Astrocyte (in vitro differentiated cells and primary cell): Measurements from ENCODE around the gene GATB.

Experiments
- EZH2 ChIP-seq: IDR thresholded peaks from 2 replicates; pipeline ENCODE4 v1.6.1; 2012; ENCODE audit warnings: mild to moderate bottlenecking, low read length, inconsistent platforms; ENCODE audit not compliant: insufficient read depth
- TF ChIP-seq, protein P1 (sequence below): IDR thresholded peaks from 2 replicates; pipeline ENCODE4 v1.5.1; 2011; ENCODE audit warnings: low read depth, mild to moderate bottlenecking, inconsistent platforms, low read length, moderate library complexity; ENCODE audit not compliant: insufficient read depth

DNA sequence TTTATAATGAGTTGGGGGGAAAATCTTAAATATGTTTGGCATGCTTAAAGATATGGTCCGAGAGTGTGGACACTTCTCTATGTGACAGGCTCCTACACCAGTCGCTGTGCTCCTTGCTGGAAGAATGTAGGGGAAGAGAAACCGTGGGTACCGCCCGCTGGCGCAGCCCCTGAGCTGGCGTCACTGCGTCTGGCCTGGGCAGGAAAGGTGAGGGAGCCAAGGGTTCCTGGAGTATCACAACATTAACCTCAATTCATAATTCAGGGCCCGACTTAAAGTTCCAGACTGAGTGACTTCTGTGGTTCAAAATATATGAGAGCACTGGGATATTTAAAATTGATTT, 95.1 kb downstream of the GATB start:
- TF ChIP-seq, protein P1, sequence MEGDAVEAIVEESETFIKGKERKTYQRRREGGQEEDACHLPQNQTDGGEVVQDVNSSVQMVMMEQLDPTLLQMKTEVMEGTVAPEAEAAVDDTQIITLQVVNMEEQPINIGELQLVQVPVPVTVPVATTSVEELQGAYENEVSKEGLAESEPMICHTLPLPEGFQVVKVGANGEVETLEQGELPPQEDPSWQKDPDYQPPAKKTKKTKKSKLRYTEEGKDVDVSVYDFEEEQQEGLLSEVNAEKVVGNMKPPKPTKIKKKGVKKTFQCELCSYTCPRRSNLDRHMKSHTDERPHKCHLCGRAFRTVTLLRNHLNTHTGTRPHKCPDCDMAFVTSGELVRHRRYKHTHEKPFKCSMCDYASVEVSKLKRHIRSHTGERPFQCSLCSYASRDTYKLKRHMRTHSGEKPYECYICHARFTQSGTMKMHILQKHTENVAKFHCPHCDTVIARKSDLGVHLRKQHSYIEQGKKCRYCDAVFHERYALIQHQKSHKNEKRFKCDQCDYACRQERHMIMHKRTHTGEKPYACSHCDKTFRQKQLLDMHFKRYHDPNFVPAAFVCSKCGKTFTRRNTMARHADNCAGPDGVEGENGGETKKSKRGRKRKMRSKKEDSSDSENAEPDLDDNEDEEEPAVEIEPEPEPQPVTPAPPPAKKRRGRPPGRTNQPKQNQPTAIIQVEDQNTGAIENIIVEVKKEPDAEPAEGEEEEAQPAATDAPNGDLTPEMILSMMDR, result no peak
- no peak for TF ChIP-seq EZH2
